ENCODE data around the gene MLLT3.

The MLLT3 gene

DNA sequence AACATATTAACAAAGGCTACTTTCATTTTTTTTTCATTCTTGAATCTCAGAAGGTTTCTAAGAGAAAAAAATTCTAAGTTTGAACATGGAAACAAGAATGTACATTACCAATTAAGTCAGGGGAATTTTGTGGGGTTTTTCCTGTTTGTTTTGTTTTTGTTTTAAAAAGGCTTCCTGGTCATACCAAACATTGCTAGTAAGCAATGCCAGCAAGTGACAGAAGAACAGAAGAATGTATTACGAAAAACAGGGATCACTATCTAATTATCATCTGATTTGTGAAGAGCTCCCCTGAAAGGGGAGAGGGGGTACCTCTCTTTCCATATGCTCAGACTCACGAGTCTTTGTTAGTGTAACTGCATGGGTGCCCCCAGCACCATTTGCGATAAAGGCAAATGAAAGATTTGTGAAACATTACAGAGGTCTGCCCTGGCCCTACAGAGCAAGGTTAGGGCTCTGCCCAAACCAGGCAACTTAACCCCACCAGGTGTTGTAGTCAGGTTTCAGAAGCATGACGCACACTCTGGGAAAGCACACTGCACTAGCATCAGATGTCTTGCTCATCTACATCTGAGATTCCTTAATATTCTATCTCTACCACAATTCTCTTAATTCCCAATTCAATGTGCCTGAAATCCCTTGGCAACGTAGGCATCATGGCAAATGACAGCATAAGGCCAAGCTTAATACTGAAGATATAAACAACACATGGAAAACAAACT is 268.2 kb downstream of the MLLT3 start:
- no peak for DNase-seq (ENCODE audit: extremely low read depth in 1 of 2, low read depth in 1 of 2)

DNA sequence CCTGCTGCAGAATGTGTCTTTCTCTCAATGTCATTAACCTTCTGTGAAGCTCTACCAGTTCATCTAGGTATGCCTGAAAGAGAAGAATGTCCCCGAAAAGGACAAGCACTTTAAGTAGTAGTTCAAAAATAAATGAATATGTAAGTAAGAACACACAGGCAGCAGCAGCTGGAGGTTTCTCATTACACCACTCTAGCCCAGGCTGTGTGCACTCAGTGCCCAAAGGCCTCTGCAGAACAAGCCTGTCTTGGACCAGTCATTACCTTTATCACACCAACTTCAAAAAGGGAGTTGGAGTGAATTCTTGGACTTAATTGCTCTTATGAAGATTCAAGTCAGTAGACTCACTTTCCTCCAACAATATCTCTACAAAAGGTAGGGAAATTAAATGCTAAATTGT is 268.8 kb downstream of the MLLT3 start:
- no peak for DNase-seq (ENCODE audit: extremely low read depth in 1 of 2, low read depth in 1 of 2)

DNA sequence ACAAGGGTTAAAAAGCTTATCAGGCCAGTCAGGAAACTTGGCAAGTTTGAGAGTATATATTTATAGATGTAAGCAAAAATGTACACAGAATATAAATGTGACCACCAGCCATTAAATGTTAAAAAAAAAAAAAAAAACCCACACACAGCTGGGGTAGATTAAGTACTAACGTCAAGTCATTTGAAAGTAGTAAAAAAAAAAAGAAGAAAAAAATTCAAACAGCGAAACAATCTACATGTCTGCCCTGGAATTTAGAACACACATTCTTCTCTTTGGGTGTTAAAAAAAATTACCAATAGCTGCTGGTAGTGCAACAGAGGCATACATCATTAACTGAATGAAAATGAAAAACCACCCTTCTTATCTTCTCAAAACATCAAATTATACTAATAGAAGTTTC is 269.7 kb downstream of the MLLT3 start:
- DNase-seq (ENCODE audit: extremely low read depth in 1 of 2, low read depth in 1 of 2), result no peak

DNA sequence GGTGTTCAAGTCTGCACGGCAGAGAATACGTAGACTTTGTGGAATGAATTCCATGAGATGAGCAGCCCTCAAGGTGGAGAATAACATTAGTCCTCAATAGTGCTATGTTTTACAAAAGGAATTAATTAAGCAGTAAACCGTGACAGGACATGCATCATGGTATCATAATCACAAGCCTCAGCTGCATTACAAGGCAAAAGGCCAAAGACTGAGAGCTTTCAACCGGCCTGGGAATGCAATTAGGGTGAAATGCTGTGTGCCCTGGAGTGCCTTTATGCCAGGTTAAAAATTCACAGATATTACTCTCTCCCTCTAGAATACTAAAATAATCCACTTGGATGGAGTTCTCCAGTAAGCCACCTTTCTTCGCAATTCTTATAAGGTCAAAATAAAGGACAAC is 270.6 kb downstream of the MLLT3 start:
- DNase-seq (ENCODE audit: extremely low read depth in 1 of 2, low read depth in 1 of 2), result no peak

DNA sequence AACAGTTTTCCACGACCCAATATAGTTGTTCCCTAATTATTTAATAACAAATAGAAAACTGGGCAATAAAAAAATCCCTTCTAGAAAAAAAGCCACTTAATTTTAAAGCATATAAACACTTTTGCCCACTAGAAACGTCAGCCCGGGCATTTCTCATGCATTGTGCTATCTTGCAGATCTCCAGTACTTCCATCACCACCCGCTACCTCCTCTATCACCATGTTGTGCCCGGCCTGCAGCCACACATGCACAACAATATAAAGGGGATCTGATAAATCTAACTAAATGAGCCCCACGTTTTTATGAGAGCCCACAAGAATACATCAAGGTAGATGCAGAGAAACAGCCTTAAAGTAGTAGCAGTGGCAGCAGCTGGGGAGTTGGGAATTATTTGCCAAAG is 272.7 kb downstream of the MLLT3 start:
- no peak for DNase-seq (ENCODE audit: extremely low read depth in 1 of 2, low read depth in 1 of 2)

DNA sequence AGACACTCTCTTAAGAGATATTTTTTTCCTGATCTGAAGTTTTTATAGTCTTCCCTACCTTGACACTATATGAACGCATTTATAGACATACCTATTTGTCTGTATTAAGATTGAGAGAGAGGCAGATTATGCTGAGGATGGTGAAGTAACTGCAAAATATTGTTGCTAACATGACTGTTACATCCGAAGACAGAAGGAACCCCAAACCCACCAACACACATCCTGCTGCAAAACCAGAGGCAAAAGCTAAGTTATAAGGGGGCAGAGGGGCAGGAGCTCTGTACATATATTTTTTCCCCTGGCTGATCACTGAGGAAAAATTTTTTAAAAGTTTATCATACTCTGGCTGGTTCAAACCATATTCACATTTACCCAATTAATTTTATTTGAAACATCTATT is 279.0 kb downstream of the MLLT3 start:
- DNase-seq (ENCODE audit: extremely low read depth in 1 of 2, low read depth in 1 of 2), result no peak

DNA sequence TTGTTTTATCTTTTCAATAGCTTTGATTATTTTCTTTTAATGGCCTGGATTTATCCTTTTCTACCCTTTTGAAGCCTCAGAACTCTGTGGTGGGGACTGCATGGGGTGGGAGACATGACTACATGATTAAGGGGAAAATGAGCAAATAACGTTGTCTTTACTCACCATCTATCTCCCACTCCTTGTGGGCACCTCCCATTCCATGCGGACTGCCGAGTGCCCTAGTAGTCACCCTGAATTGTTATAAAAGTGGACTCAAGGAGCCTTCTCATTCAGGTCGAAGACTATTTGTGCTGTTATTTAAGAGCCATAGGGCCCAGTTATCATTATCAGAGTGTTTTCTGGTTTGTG is 281.8 kb downstream of the MLLT3 start:
- no peak for DNase-seq (ENCODE audit: extremely low read depth in 1 of 2, low read depth in 1 of 2)

DNA sequence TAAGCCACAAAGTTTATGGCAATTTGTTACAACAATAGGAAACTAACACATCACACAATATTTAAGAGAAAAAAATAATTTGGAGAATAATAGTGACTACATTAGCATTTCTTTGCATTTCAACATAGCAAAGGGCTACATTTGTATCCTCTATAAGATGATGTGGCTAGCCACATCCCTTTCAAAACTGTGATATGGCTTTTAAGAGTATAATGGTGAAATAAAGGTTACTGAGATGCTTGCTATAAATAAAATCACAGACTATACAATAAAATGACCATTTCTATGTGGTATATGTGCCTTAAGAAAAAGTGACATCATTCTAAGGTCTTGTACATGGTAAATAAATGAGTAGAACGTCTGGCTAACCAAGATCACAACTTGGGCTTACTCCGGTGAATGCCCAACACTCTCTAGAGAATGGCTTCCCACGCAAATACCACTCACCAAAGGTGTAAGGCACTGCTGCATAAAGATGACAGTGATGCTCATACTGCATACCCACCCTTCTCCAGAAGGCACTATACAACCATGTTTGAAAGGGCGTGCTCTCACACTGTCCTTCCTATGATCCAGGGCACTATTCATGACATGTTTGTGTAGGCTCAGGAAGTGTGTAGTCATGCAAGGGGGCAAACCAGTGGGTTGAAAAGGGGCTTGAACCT is 286.5 kb downstream of the MLLT3 start:
- DNase-seq (ENCODE audit: extremely low read depth in 1 of 2, low read depth in 1 of 2), result no peak

DNA sequence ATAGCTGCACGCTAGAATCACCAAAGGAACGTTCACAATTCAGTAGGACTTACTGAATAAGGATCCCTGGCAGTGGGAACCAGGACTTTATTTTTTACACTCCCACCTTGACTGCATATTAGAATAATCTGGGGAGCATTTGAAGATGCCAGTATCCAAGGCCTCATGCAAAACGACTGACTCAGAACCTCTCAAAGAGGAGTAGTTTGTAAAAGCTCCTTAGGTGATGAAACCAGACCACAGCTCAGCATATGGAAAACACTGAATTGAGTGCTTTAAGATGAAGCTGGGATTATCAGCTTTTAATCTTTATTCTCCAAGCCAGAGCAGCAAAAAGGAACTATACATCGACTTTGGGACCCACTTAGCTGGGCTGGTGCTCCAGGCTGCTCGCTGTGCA is 288.3 kb downstream of the MLLT3 start:
- no peak for DNase-seq (ENCODE audit: extremely low read depth in 1 of 2, low read depth in 1 of 2)

DNA sequence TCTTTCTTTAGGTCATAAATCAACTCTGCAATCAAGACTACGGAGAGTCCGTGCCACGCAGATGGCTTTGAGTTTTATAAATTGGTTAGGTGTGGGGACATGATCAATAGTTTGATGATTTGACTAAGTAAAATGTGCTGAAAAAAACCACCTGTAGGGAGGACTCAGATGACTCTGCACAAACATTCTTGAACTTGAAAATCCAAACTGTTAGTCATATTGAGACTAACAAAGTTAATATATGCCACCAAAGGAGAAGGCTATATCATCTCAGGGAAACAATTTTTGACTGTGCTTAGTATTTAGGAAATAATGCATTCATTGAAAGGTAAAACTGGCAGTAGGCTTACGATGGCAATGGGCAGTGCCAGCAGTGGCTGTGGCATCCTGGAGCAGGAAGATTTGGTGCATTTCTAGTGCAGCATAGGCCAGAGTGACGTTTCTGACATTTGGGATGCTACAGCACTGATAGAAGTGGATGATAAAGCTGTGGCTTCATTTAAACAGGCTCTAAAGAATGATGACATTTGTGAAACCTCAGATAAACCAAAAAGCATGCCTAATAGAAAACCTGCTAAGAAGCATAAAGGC is 291.1 kb downstream of the MLLT3 start:
- DNase-seq (ENCODE audit: extremely low read depth in 1 of 2, low read depth in 1 of 2), result no peak

DNA sequence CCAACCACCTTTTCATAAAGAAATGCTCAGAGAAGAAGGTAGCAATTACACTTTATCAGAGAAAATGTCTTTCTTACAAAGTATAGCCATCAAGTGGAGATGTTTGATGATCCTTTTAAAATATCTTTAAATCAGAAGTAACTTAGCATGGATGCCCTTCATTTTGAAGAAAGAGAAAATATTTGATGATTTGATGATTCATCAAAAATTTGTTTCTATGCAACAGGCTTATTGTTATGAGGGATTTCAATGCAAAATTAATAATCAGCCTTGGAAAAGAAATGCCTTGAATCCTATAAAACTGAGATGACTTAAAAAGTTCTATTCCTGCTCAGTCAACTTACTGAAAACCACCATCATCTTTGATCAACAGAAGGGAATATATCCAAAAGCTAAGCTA is 291.6 kb downstream of the MLLT3 start:
- no peak for DNase-seq (ENCODE audit: extremely low read depth in 1 of 2, low read depth in 1 of 2)

DNA sequence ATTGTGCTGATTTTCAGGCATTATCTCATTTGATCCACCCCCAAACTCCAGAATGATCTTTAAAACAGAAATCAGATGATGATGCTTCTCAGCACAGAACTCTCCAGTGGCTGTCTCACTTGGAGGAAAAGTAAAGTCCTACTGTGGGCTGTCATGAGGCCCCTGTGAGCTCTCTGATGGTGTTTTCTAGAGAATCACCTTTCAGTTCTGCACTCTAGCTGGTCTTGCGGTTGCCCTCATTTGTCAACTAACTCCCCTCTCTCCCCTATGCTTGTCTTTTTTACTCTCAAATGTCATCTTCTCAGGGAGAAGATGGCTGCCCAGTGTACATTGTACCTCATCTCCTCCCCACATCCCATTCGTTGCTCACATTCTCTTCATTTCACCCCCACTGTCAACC is 295.8 kb downstream of the MLLT3 start:
- DNase-seq (ENCODE audit: extremely low read depth in 1 of 2, low read depth in 1 of 2), result no peak

DNA sequence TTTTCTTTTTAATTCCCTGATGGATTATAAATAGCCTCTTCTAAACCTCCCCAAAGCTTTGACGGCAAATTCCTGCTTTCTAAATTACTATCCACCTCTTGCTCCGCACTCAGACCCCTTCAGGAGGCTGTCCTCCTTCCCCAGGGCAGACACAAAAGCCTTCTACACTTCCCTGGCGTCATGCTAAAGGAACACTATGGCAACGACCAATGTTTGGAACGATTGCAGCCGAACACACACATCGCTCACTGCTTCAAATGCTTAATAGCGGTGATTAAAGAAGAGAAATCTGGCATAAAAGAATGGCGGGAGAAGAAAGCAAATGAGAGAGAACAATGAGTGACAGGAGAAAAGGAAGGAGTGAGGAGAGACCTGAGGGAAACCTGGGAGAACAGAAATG is 297.3 kb downstream of the MLLT3 start:
- DNase-seq (ENCODE audit: extremely low read depth in 1 of 2, low read depth in 1 of 2), result no peak

DNA sequence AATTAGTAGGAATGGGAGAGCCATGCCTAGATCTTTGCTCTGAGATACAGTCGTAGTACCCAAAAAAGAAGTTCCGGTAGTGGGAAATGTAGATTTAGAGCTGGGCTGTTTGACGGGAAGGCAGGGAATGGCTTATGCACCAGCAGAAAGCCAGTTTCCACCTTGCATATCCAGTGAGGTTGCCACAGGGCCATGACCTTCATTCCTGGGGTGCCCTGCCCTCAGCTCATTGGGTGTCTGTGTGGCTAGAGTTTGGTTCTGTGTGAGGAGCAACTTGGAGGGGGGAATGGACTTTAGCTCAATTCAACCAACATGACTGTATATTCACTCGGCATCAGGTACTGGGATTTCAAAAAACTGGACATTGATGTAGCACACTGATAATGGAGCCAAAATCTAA is 300.1 kb downstream of the MLLT3 start:
- no peak for DNase-seq (ENCODE audit: extremely low read depth in 1 of 2, low read depth in 1 of 2)

DNA sequence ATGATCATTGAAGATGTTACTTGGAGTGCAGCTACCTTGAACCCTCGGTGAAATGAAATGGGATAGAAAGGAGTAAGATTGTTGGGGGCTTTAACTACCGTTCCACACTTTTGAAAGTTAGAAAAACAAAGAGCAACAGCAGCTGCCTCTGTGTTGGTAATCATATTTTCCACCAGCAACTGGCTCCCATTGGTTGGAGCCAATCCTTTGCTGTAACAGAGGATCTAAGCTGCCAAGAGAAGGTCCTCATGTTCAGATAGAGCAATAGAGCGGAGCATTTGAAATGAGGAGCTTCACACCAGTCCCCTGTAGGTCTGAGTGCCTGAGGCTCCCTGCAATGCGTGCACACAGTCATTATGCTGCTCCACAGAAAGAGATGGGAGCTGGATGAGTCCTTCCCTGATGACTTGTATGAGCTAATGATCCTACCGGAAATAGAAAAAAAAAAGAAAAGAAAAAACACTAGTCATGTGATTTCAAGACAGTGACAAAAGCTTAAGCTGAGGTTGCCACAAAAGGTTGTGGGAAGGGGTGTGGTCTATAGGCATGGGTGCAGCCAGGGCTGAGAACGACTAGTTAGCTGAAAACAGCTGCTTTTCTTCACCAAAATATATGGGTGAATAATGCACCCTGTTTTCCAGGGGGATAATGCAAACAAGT is 300.7 kb downstream of the MLLT3 start:
- no peak for DNase-seq (ENCODE audit: extremely low read depth in 1 of 2, low read depth in 1 of 2)

DNA sequence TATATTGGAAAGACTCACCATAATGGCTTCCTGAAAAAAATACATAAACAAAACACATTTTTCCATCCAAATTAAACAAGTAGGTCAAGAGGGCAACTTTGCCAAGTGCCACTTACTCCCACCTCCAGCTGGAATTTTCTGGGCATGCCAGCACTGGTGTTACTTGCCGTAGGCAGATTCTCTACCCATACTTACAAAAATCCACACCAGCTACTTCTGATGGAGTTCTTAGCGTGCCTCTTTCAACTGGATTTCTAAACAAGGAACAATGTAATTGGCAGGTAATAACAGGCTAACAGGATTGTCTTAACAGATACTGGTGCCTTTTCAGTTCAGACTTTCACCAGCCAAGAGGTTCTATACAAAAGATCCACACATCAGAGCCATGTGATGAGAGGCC is 301.4 kb downstream of the MLLT3 start:
- no peak for DNase-seq (ENCODE audit: extremely low read depth in 1 of 2, low read depth in 1 of 2)

DNA sequence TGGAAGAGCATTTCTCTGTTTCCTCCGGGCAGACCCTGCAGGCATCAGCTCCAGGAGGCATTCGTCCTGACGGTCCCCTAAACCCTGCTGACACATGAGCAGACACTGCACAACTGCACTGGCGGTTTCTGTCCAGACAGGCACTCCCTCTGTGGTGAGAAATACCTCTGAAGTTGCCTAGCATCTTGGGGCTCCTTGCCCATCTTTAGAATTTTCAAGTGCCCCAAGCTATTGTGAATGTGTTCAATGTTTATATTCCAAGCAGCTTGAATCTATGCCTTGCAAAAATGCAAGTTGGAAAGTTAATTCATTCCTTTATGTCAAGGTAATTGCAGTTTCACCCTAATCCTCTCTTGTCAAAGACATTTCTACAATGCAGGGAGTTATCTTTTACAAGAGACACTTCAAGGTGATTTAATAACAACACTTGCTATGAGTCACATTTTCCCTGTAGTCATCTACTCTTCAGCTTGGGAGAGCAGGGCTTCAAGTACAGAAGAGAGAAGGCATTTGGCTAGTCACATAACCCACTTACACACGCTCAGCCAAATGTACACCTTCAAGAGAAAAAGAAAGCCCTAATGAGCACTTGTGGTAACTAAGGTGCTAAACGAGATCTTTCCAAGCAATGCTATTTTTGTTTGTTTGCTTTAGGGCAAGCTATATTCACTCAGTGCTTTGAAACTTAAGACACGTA is 302.5 kb downstream of the MLLT3 start:
- DNase-seq (ENCODE audit: extremely low read depth in 1 of 2, low read depth in 1 of 2), result no peak

DNA sequence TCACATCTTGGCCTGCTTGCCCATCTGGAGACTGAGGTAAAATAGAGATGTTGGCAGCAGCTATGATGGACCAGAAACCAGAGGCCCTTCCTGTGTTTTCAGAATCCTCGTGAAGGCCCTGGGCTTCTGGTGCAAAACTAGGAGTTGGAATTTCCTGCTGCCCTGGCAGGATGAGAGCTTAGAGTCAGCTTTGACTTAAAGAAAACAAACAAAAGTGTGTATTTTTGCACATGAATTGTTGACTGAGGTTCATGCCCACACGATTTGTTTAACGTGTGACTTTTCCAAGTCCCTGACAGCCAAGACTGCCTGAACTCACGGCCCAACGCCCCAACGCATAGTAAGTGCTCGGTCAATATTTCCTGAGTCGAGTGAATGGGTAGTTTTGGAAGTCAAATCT is 303.1 kb downstream of the MLLT3 start:
- DNase-seq (ENCODE audit: extremely low read depth in 1 of 2, low read depth in 1 of 2), result no peak

DNA sequence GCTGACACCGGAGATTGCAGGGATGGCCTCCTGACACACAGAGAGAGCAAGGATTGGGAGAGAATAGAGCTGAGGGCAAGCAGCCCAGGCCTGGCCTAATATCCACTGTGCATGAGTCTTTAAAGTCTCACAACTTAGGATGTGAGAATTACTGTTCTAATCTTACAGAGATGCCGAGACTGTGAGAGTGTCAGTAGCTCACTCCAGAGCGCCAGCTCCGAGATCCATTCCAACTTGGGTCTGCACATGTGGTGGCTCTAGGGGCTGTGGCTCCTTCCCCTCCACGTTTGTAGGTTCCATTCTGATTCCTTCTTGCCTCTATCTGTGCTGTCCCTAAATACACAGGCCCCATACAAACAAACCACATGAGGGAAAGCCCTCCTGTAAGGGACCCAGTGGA is 304.6 kb downstream of the MLLT3 start:
- DNase-seq (ENCODE audit: extremely low read depth in 1 of 2, low read depth in 1 of 2), result no peak

DNA sequence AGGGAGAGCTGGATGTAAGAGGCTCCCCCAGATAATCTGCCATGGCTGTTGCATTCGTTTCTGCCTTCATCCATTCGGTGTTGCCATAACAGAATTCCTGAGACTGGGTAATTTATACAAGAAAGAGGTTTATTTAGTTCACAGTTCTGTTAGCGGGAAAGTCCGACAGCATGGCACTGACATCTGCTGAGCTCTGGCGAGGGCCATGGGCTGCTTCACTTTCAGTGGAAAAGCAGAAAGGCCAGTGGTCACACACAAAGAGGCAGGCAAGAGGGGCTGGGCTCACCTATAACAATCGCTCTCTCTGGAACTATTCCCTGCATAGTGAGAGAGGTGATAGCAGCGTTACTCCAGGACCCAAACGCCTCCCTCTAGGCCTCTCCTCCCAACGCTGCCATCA is 305.9 kb downstream of the MLLT3 start:
- no peak for DNase-seq (ENCODE audit: extremely low read depth in 1 of 2, low read depth in 1 of 2)

DNA sequence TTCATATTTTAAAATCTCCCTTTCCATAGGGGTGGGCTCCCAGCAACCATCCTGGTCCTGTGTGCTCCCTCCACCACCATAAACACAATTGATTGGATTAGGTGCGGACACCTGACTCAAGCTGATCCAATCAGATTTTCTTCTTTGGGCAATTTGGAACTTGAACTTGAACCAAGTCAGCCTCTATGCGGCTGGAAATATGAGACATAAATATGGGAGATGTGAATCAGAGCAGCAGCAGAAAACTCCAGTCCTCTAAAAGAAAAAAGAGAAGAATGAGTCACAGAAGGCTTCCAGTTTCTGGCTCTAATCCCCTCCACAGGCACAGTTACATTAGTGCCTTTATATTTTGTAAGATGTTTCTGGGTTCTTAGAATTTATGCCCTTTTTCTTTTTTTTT is 306.6 kb downstream of the MLLT3 start:
- DNase-seq (ENCODE audit: extremely low read depth in 1 of 2, low read depth in 1 of 2), result no peak

DNA sequence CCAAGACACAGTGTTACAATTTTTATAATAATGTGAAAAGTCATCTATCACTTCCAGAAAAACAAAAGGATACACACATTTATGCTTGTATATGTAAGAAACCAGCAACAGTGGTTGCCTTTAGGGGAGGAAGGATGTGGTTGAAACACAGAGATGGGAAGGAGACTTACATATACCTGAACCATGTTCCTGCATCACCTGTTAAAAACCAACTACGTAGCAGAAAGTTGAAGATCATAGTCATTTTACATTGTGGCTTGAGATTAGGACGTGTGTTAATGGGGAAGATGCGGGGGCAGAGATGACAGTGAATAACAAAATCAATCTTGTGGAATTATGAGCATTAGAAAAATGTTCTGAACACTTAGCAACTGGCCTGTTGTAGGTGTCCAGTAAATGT is 307.3 kb downstream of the MLLT3 start:
- DNase-seq (ENCODE audit: extremely low read depth in 1 of 2, low read depth in 1 of 2), result no peak

All from stimulated activated CD8-positive, alpha-beta memory T cell treated with anti-CD3 and anti-CD28 coated beads, Interleukin-7, amount 100 ng/mL, for 48 hours (primary cell).